ENCODE results near the gene SEMA6A. TPM values are rescaled to one million over a fixed set of nuclear protein-coding genes. Genes with fewer than 3 reads are reported as not detected.

Gene SEMA6A
- total and polyA plus RNA-seq, 2 of the 13 experiments (the other 11 are each of a cell fraction or from before 2014, with no cell fraction given): 5.1 to 6.5 TPM

DNA sequence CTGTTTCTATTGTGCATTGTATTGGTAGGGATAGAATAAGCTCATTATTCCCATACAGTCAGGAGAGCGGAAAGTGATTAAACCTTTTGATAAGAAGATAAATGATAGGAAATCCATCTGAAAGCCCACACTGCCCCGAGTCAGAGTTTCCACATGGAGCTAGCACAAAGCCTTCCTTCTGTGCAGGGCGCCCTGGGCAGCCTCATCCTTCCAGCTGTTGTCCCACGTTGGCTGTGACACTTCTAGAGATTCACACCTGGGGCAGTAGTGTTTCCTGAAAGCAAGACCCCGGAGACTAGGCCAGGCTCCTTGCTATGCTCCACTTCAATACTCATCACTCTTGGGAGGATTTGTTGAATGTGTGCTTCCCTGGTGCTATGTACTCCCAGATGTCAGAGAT, 172.4 kb downstream of the SEMA6A start:
- no peaks in the 10 kb centered on the region for H3K4me1 ChIP-seq (ENCODE audit: insufficient read depth, low read length)
- no peaks in the 10 kb centered on the region for H3K9me3 ChIP-seq (ENCODE audit: low read length)
- no peaks in the 10 kb centered on the region for H4K20me1 ChIP-seq (ENCODE audit: insufficient read depth, low read length)
- DNase-seq (ENCODE audit: low spot score) (no peak), ATAC-seq (no peak), FAIRE-seq (no peak)
- ChIA-PET POLR2A (no interaction called here), CTCF (ENCODE audit: low intra/inter-chr PET ratio, low total read pairs) (no interaction called here)
- H3K9ac ChIP-seq (ENCODE audit: insufficient read depth, low read depth, low read length): no peak overlapping the region
- no peaks in the 10 kb centered on the region for H3K36me3 ChIP-seq (replicated peaks in 1 of 2; ENCODE audit: control insufficient read depth in 1 of 2, insufficient read depth in 2 of 2, low read length in 2 of 2)
- in situ Hi-C loops (cut with HindIII; ENCODE audit: extremely low pct_ligation_motif_present, low pct_unique_long_range_greater_than_20kb) (no loop called here), intact Hi-C loops (cut with micrococcal nuclease; ENCODE audit: unreplicated experiment) (no loop called here)
- H2AFZ ChIP-seq (ENCODE audit: low read length): no peak overlapping the region
- TF ChIP-seq TEAD3 (CRISPR knock-in tag; optimal IDR thresholded peaks at IDR 0.05; ENCODE audit: borderline replicate concordance) (no peak), RBM39 (IDR thresholded peaks at IDR 0.05; ENCODE audit: low read depth, low read length, poor library complexity, severe bottlenecking) (no peak)
- TF ChIP-seq, protein P1, sequence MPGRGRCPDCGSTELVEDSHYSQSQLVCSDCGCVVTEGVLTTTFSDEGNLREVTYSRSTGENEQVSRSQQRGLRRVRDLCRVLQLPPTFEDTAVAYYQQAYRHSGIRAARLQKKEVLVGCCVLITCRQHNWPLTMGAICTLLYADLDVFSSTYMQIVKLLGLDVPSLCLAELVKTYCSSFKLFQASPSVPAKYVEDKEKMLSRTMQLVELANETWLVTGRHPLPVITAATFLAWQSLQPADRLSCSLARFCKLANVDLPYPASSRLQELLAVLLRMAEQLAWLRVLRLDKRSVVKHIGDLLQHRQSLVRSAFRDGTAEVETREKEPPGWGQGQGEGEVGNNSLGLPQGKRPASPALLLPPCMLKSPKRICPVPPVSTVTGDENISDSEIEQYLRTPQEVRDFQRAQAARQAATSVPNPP (CRISPR knock-in tag; IDR thresholded peaks at IDR 0.05): no peak
- H3K27me3 ChIP-seq (ENCODE audit: control insufficient read depth in 1 of 2, insufficient read depth in 2 of 2, low read length in 2 of 2): no peaks in the 10 kb centered on the region
- H3K27ac ChIP-seq (ENCODE audit: extremely low read length, insufficient read depth, low read length): no peak overlapping the region
- WGBS (ENCODE audit: low lambda C conversion rate): 77% methylated on average over 5 of the region's 5 CpGs
- no TSS peak for BruUV-seq (replicated peaks)
- no peak overlapping the region for H3K4me3 ChIP-seq (replicated peaks in 1 of 3; ENCODE audit: insufficient read depth in 1 of 3, low read depth in 2 of 3, low read length in 3 of 3)
- H3K4me2 ChIP-seq (ENCODE audit: low read depth, low read length): no peak overlapping the region
- H3K79me2 ChIP-seq (ENCODE audit: insufficient read depth, low read length): no peaks in the 10 kb centered on the region

DNA sequence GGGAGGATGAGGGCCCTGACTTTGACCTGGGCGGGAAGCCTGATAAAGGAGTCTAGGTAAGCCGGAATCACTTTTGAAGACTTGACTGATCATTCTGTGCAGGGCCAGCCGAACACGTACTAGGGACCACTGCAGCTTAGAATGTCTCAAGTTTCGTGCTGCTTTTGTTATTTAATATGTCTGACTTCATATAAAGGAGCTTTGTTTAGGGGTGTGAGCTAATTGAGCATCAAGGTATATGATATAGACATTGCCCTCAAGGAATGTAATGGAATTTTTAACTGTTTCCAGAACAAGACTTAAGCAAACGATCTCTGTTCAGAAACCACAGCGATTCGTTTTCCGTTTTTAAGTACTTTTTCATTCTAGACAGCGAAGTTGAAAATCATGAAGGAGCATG, 173.0 kb downstream of the SEMA6A start:
- Histone ChIP-seq H3K27ac (ENCODE audit: extremely low read length, insufficient read depth, low read length) (no peak overlapping the region), H3K9ac (ENCODE audit: insufficient read depth, low read depth, low read length) (no peak overlapping the region), H3K4me1 (ENCODE audit: insufficient read depth, low read length) (no peaks in the 10 kb centered on the region), H3K9me3 (ENCODE audit: low read length) (no peaks in the 10 kb centered on the region), H3K4me2 (ENCODE audit: low read depth, low read length) (no peak overlapping the region), H3K79me2 (ENCODE audit: insufficient read depth, low read length) (no peaks in the 10 kb centered on the region), H3K27me3 (ENCODE audit: control insufficient read depth in 1 of 2, insufficient read depth in 2 of 2, low read length in 2 of 2) (no peaks in the 10 kb centered on the region), H2AFZ (ENCODE audit: low read length) (no peak overlapping the region), H4K20me1 (ENCODE audit: insufficient read depth, low read length) (no peaks in the 10 kb centered on the region), H3K36me3 (replicated peaks in 1 of 2; ENCODE audit: control insufficient read depth in 1 of 2, insufficient read depth in 2 of 2, low read length in 2 of 2) (no peaks in the 10 kb centered on the region), H3K4me3 (replicated peaks in 1 of 3; ENCODE audit: insufficient read depth in 1 of 3, low read depth in 2 of 3, low read length in 3 of 3) (no peak overlapping the region)
- ATAC-seq: no peak
- TF ChIP-seq ZNF432 (CRISPR knock-in tag; IDR thresholded peaks at IDR 0.05; ENCODE audit: borderline replicate concordance) (no peak), ZNF782 (CRISPR knock-in tag; IDR thresholded peaks at IDR 0.05; ENCODE audit: borderline replicate concordance) (no peak)
- TF ChIP-seq, protein P2, sequence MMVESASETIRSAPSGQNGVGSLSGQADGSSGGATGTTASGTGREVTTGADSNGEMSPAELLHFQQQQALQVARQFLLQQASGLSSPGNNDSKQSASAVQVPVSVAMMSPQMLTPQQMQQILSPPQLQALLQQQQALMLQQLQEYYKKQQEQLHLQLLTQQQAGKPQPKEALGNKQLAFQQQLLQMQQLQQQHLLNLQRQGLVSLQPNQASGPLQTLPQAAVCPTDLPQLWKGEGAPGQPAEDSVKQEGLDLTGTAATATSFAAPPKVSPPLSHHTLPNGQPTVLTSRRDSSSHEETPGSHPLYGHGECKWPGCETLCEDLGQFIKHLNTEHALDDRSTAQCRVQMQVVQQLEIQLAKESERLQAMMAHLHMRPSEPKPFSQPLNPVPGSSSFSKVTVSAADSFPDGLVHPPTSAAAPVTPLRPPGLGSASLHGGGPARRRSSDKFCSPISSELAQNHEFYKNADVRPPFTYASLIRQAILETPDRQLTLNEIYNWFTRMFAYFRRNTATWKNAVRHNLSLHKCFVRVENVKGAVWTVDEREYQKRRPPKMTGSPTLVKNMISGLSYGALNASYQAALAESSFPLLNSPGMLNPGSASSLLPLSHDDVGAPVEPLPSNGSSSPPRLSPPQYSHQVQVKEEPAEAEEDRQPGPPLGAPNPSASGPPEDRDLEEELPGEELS (CRISPR knock-in tag; IDR thresholded peaks at IDR 0.05): no peak
- in situ Hi-C loops (cut with HindIII; ENCODE audit: extremely low pct_ligation_motif_present, low pct_unique_long_range_greater_than_20kb) (no loop called here), intact Hi-C loops (cut with micrococcal nuclease; ENCODE audit: unreplicated experiment) (no loop called here)
- ChIA-PET POLR2A (no interaction called here), CTCF (ENCODE audit: low intra/inter-chr PET ratio, low total read pairs) (no interaction called here)
- no TSS peak for BruUV-seq (replicated peaks)
- FAIRE-seq: no peak
- no peak for DNase-seq (ENCODE audit: low spot score)
- 88% methylated on average over 10 of the region's 10 CpGs for WGBS (ENCODE audit: low lambda C conversion rate)

Data from HepG2 (cell line).